SK-N-SH (cell line): ENCODE results near the gene ZNF23. TPM values are rescaled to one million over a fixed set of nuclear protein-coding genes. Genes with fewer than 3 reads are reported as not detected.

ENCODE experiments used
- CTCF ChIA-PET: fragments of 300-600, 350-600 bp; formaldehyde crosslinking; extraction: SDS; loops from one replicate; lab custom pipeline; 2021; lab: Yijun Ruan, JAX
- POLR2A ChIA-PET: fragments of 350-600 bp; sonication (Branson Sonifier 250); formaldehyde crosslinking; extraction: SDS; loops from one replicate; lab custom pipeline; 2020; ENCODE audit warnings: antibody characterized with exemption, inconsistent platforms; lab: Yijun Ruan, JAX
- DNase-seq: peaks from one replicate; pipeline ENCODE4 v3.0.0; 2012
- H2AFZ ChIP-seq: fragments of 200-600 bp; sonication (generic); 2 replicates; pipeline ENCODE4 v1.8.1; 2016; ENCODE audit warnings: antibody characterized with exemption, mild to moderate bottlenecking, low read depth
- H3F3A ChIP-seq: fragments of 200-600 bp; sonication (generic); replicated peaks from 2 replicates; pipeline ENCODE3; 2016; ENCODE audit warnings: antibody characterized with exemption, mild to moderate bottlenecking; ENCODE audit not compliant: insufficient read depth
- H3K27ac ChIP-seq, 2 experiments: fragments of 200-500 bp in 1 of 2; fragments of 200-600 bp in 1 of 2; sonication (Bioruptor generic) in 1 of 2; sonication (generic), shearing (Covaris generic) in 1 of 2; 2 replicates each; pipeline versions ENCODE4 v1.5.1 to v1.6.1; 2014 to 2016; ENCODE audit warnings: low read depth in 2 of 2, inconsistent platforms in 1 of 2, low read length in 1 of 2, mild to moderate bottlenecking in 1 of 2, mixed read lengths in 1 of 2
- H3K27me3 ChIP-seq: fragments of 200-600 bp; sonication (generic), shearing (Covaris generic); 2 replicates; pipeline ENCODE4 v1.6.1; 2016; ENCODE audit warnings: mixed run types; ENCODE audit not compliant: insufficient read depth
- H3K36me3 ChIP-seq, 2 experiments: fragments of 200-500 bp in 1 of 2; fragments of 200-600 bp in 1 of 2; sonication (Bioruptor generic) in 1 of 2; sonication (generic) in 1 of 2; replicated peaks in 1 of 2; 2 replicates each; pipeline versions ENCODE3 to v1.5.1; 2014 to 2016; ENCODE audit warnings: low read length in 1 of 2, mild to moderate bottlenecking in 1 of 2; ENCODE audit not compliant: insufficient read depth in 2 of 2, control insufficient read depth in 1 of 2
- H3K4me1 ChIP-seq, 2 experiments: fragments of 200-500 bp in 1 of 2; fragments of 200-600 bp in 1 of 2; sonication (Bioruptor generic) in 1 of 2; sonication (generic), shearing (Covaris generic) in 1 of 2; 2 replicates each; pipeline versions ENCODE4 v1.5.1 to v1.6.1; 2014 to 2016; ENCODE audit warnings: low read depth in 1 of 2, low read length in 1 of 2, mixed run types in 1 of 2; ENCODE audit not compliant: insufficient read depth in 2 of 2, control insufficient read depth in 1 of 2
- H3K4me2 ChIP-seq: fragments of 200-600 bp; sonication (generic), shearing (Covaris generic); 2 replicates; pipeline ENCODE4 v1.6.1; 2017; ENCODE audit warnings: mixed run types
- H3K4me3 ChIP-seq, 2 experiments: fragments of 200-500 bp in 1 of 2; fragments of 200-600 bp in 1 of 2; sonication (Bioruptor generic) in 1 of 2; sonication (generic), shearing (Covaris generic) in 1 of 2; 2 replicates each; pipeline versions ENCODE4 v1.5.1 to v1.8.1; 2014 to 2016; ENCODE audit warnings: low read depth in 2 of 2, inconsistent platforms in 1 of 2, low read length in 1 of 2, mild to moderate bottlenecking in 1 of 2, mixed read lengths in 1 of 2, moderate library complexity in 1 of 2
- H3K79me2 ChIP-seq: fragments of 200-600 bp; sonication (generic); 2 replicates; pipeline ENCODE4 v1.8.1; 2017; ENCODE audit warnings: mild to moderate bottlenecking; ENCODE audit not compliant: insufficient read depth
- H3K9ac ChIP-seq: fragments of 200-600 bp; sonication (generic); 2 replicates; pipeline ENCODE4 v1.6.1; 2017; ENCODE audit warnings: mixed run types
- H3K9me2 ChIP-seq: fragments of 200-600 bp; sonication (generic); 2 replicates; pipeline ENCODE4 v1.6.1; 2017; ENCODE audit warnings: mixed run types
- H3K9me3 ChIP-seq: fragments of 200-600 bp; sonication (generic); 2 replicates; pipeline ENCODE4 v1.6.1; 2017; ENCODE audit warnings: mixed run types, mild to moderate bottlenecking, moderate library complexity
- H4K20me1 ChIP-seq: fragments of 200-600 bp; sonication (generic); 2 replicates; pipeline ENCODE4 v1.6.1; 2017; ENCODE audit warnings: mild to moderate bottlenecking, mixed run types; ENCODE audit not compliant: insufficient read depth
- EP300 ChIP-seq, 2 experiments: IDR thresholded peaks; 2 replicates each; pipeline versions ENCODE4 v1.4.0 to v1.6.1; 2012; ENCODE audit warnings: borderline replicate concordance in 1 of 2, low read depth in 1 of 2, low read length in 1 of 2
- FOXJ3 ChIP-seq: sonication (generic); formaldehyde crosslinking; IDR thresholded peaks from 2 replicates; pipeline ENCODE4 v1.5.1; 2020; ENCODE audit warnings: mild to moderate bottlenecking, missing genetic modification reagents
- FOXM1 ChIP-seq: IDR thresholded peaks from 2 replicates; pipeline ENCODE4 v1.4.0; 2012; ENCODE audit warnings: low read depth, mild to moderate bottlenecking
- MEF2A ChIP-seq: IDR thresholded peaks from 2 replicates; pipeline ENCODE4 v1.4.0; 2012; ENCODE audit warnings: low read depth, borderline replicate concordance
- MXI1 ChIP-seq: IDR thresholded peaks from 2 replicates; pipeline ENCODE4 v1.6.1; 2012; ENCODE audit warnings: mild to moderate bottlenecking, low read depth, low read length, improper control_type of control experiment
- NFIC ChIP-seq: IDR thresholded peaks from 2 replicates; pipeline ENCODE4 v1.4.0; 2012; ENCODE audit warnings: borderline replicate concordance
- NRF1 ChIP-seq: IDR thresholded peaks from 2 replicates; pipeline ENCODE4 v1.6.1; 2012; ENCODE audit warnings: low read depth, mild to moderate bottlenecking, low read length
- PBX3 ChIP-seq: IDR thresholded peaks from 2 replicates; pipeline ENCODE4; 2012
- RCOR1 ChIP-seq: fragments of 150-350 bp; IDR thresholded peaks from 2 replicates; pipeline ENCODE4 v1.6.1; 2017; ENCODE audit warnings: antibody characterized with exemption, low read length
- RFX5 ChIP-seq: IDR thresholded peaks from 2 replicates; pipeline ENCODE4 v1.6.1; 2012; ENCODE audit warnings: mild to moderate bottlenecking, improper control_type of control experiment, low read length
- SIN3A ChIP-seq: IDR thresholded peaks from 2 replicates; pipeline ENCODE4 v1.6.1; 2012; ENCODE audit warnings: low read depth, mild to moderate bottlenecking, low read length, moderate library complexity, borderline replicate concordance
- TAF1 ChIP-seq: IDR thresholded peaks from 2 replicates; pipeline ENCODE4 v1.6.1; 2012; ENCODE audit warnings: low read depth, mild to moderate bottlenecking, low read length, moderate library complexity, borderline replicate concordance
- USF1 ChIP-seq: IDR thresholded peaks from 2 replicates; pipeline ENCODE4 v1.4.0; 2012; ENCODE audit warnings: low read depth, borderline replicate concordance
- ZBTB33 ChIP-seq: IDR thresholded peaks from 2 replicates; pipeline ENCODE4 v1.4.0; 2012; ENCODE audit warnings: low read depth, borderline replicate concordance
- WGBS: methylation state at CpG from one replicate; pipeline ENCODE4 v1.1.6; 2017; ENCODE audit warnings: low lambda C conversion rate; 5-methylcytosine and 5-hydroxymethylcytosine counted together
- polyA plus RNA-seq, 3 experiments: library from polyadenylated mRNA; depleted of rRNA; stranded (reverse); fragments of >200 nt; gene quantifications; 2 replicates each; pipeline ENCODE4 v1.2.3, GENCODE V29; 2012

Gene ZNF23
- polyA plus RNA-seq, 1 of the 3 experiments (the other 2 are of a cell fraction), result 7.3 TPM

- H3K27me3 ChIP-seq, result peaks cover 18% of the 10 kb centered on the region
- no peak for DNase-seq
- TF ChIP-seq PBX3, result no peak
- no peak for TF ChIP-seq FOXJ3
- TF ChIP-seq USF1, result no peak
- no peak for TF ChIP-seq EP300 (IDR thresholded peaks at IDR 0.05; ENCODE audit: borderline replicate concordance in 1 of 2, low read depth in 1 of 2, low read length in 1 of 2)
- TF ChIP-seq NRF1, result no peak
- TF ChIP-seq RCOR1, result no peak
- no peak for TF ChIP-seq MEF2A
- TF ChIP-seq SIN3A, result no peak
- TF ChIP-seq NFIC, result no peak
- TF ChIP-seq RFX5, result no peak
- TF ChIP-seq TAF1, result no peak
- no peak for TF ChIP-seq MXI1
- TF ChIP-seq ZBTB33, result no peak
- no peak for TF ChIP-seq FOXM1
- TF ChIP-seq, all 33 proteins: peak for 0
- no peaks in the 10 kb centered on the region for H3F3A ChIP-seq
- no peaks in the 10 kb centered on the region for H4K20me1 ChIP-seq
- no peak overlapping the region for H2AFZ ChIP-seq
- H3K79me2 ChIP-seq, result no peaks in the 10 kb centered on the region
- no peaks in the 10 kb centered on the region for H3K36me3 ChIP-seq
- H3K27ac ChIP-seq, result no peak overlapping the region
- POLR2A ChIA-PET, result no interaction called here
- CTCF ChIA-PET, result interaction anchor here (2.1 kb wide), 1 partner anchor 10 kb away, joined by 18 read pairs; no protein-coding TSS in a partner anchor
- no peaks in the 10 kb centered on the region for H3K4me1 ChIP-seq
- H3K4me3 ChIP-seq, result no peak overlapping the region
- no peaks in the 10 kb centered on the region for H3K9me2 ChIP-seq
- no peak overlapping the region for H3K4me2 ChIP-seq
- no peaks in the 10 kb centered on the region for H3K9me3 ChIP-seq
- H3K9ac ChIP-seq, result no peak overlapping the region
- 30% methylated on average over 11 of the region's 11 CpGs for WGBS
Measured at GRCh38 chr16:71402674-71403073, 59.4 kb downstream of the ZNF23 start.

GRCh38 chr16:71402007-71402406 lies 60.0 kb downstream of the ZNF23 start:
- POLR2A ChIA-PET, result no interaction called here
- no peaks in the 10 kb centered on the region for H3K9me3 ChIP-seq
- no peaks in the 10 kb centered on the region for H3K36me3 ChIP-seq
- no peaks in the 10 kb centered on the region for H3K9me2 ChIP-seq
- peaks cover 18% of the 10 kb centered on the region for H3K27me3 ChIP-seq
- no peak overlapping the region for H3K4me2 ChIP-seq
- 29% methylated on average over 5 of the region's 6 CpGs for WGBS
- no peak overlapping the region for H2AFZ ChIP-seq
- CTCF ChIA-PET, result interaction anchor here (1.9 kb wide), 1 partner anchor 10 kb away, joined by 12 read pairs; no protein-coding TSS in a partner anchor
- no peaks in the 10 kb centered on the region for H3K79me2 ChIP-seq
- H3F3A ChIP-seq, result no peaks in the 10 kb centered on the region
- H3K27ac ChIP-seq, result no peak overlapping the region
- H3K4me3 ChIP-seq, result no peak overlapping the region
- H3K9ac ChIP-seq, result no peak overlapping the region
- DNase-seq, result no peak
- TF ChIP-seq MEF2A (no peak), ZBTB33 (no peak)
- no peaks in the 10 kb centered on the region for H3K4me1 ChIP-seq
- H4K20me1 ChIP-seq, result no peaks in the 10 kb centered on the region
